ENCODE results near the gene MCUB.
"Not testable (repeated sequence)": the region's sequence is repeated elsewhere in the genome, so short reads cannot be mapped to it uniquely, and the experiment has no call there.

MCUB gene, protein sequence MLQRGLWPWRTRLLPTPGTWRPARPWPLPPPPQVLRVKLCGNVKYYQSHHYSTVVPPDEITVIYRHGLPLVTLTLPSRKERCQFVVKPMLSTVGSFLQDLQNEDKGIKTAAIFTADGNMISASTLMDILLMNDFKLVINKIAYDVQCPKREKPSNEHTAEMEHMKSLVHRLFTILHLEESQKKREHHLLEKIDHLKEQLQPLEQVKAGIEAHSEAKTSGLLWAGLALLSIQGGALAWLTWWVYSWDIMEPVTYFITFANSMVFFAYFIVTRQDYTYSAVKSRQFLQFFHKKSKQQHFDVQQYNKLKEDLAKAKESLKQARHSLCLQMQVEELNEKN

DNA sequence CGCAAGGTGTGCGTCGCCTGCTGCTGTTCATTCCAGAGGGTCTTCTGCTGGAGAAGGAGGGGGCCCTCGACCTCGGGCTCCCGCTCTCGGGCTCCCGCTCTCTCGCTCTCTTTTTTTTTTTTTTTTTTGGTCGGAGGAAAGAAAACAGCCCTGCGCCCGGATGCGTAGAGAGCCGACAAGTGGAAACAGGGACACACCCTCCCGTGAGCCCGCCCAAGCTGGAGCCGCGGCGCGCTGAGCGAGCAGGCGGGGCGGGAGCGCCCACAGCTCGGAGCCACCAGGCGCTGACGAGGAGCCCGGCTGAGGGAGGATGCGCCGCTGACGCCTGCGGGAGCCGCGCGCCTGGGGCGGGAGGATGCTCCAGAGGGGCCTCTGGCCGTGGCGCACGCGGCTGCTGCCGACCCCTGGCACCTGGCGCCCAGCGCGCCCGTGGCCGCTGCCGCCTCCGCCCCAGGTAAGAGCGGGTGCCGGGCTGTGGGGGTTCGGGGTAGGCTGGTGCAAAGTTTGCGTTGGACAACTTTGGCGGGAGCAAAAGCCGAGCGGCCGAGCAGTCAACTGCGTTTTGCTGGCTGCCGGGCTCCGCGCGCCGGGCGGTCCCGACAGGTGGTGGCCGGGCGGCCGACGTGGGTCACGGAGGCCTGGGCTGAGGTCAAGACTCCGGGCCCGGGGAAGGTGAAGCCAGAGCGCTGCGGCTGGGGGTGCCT is at the start of gene MCUB:
TSS of gene MCUB (plus strand) at position 264 of the 704 bp plus-strand sequence. CDS start at position 356, 92 bp downstream.
- peak within 1 kb of the TSS; percentile 76 to 85 (median 80) for H3K4me3 ChIP-seq (ENCODE audit: low read depth in 1 of 5, low read length in 5 of 5)
- peaks cover 0 to 31% (median 25%) of the 10 kb centered on the region in 5 donors for H3K4me1 ChIP-seq (ENCODE audit: control insufficient read depth in 5 of 5, insufficient read depth in 5 of 5, low read length in 5 of 5)
- peaks cover 0 to 2% (median 0%) of the 10 kb centered on the region in 5 donors for H3K9me3 ChIP-seq (ENCODE audit: control insufficient read depth in 5 of 5, low read length in 5 of 5)
- H3K27me3 ChIP-seq (ENCODE audit: control insufficient read depth in 5 of 5, insufficient read depth in 4 of 5, low read length in 5 of 5) = no peaks in the 10 kb centered on the region
- H3K9ac ChIP-seq (ENCODE audit: low read length in 5 of 5) = peak within 1 kb of the TSS in 4 of 5 donors; percentile 73 to 82 (median 79)
- H3K27ac ChIP-seq (ENCODE audit: low read depth, low read length) = peak within 1 kb of the TSS; percentile 37
- no peaks in the 10 kb centered on the region for H3K36me3 ChIP-seq (ENCODE audit: control insufficient read depth in 5 of 5, insufficient read depth in 5 of 5, low read length in 5 of 5)

DNA sequence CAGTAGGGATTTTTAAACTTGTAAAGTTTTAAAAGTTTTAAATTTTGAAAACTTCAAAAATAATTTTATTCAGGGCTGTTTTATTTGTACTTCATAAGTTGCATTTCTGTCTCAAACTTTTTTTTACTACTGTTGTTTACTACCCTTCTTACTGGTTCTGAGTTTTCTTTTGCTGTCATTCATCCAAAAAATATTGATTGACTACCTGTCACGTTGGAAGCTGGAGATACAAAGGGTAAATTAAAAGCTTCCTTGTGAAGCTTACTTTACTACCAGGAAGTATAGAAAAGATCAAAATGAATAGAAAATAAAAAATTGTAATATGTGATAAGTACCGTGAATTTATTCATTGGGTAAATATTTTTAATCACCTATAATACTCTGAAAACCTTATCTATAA is 49.4 kb upstream of the MCUB start:
- no peaks in the 10 kb centered on the region for H3K9me3 ChIP-seq (ENCODE audit: control insufficient read depth in 5 of 5, low read length in 5 of 5)
- H3K36me3 ChIP-seq (ENCODE audit: control insufficient read depth in 5 of 5, insufficient read depth in 5 of 5, low read length in 5 of 5) = peaks cover 22 to 48% (median 42%) of the 10 kb centered on the region in 5 donors
- H3K4me1 ChIP-seq (ENCODE audit: control insufficient read depth in 5 of 5, insufficient read depth in 5 of 5, low read length in 5 of 5) = no peaks in the 10 kb centered on the region
- no peak overlapping the region for H3K4me3 ChIP-seq (ENCODE audit: low read depth in 1 of 5, low read length in 5 of 5)
- no peaks in the 10 kb centered on the region for H3K27me3 ChIP-seq (ENCODE audit: control insufficient read depth in 5 of 5, insufficient read depth in 4 of 5, low read length in 5 of 5)
- H3K9ac ChIP-seq (ENCODE audit: low read length in 5 of 5) = no peak overlapping the region
- H3K27ac ChIP-seq (ENCODE audit: low read depth, low read length) = no peak overlapping the region

DNA sequence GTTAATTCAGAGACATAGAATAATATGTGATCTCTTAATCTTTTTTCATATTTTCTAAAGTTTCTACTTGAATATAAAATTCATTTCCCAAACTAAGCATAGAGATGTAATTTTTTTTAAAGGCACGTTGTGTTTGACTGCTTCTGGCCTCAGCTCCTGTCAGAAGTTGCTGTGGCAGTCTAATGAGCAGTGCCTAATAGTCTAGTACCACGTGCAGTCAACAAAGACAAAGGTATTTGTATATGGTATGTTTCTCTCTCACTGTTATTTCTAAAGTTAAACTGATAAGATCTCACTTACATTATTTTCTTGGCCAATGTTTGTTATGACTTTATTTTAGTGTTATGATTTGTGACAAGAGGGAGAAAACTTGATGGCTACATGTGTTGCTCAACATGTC is 48.6 kb upstream of the MCUB start:
- no peaks in the 10 kb centered on the region for H3K9me3 ChIP-seq (ENCODE audit: control insufficient read depth in 5 of 5, low read length in 5 of 5)
- no peak overlapping the region for H3K9ac ChIP-seq (ENCODE audit: low read length in 5 of 5)
- H3K27me3 ChIP-seq (ENCODE audit: control insufficient read depth in 5 of 5, insufficient read depth in 4 of 5, low read length in 5 of 5) = no peaks in the 10 kb centered on the region
- no peak overlapping the region for H3K27ac ChIP-seq (ENCODE audit: low read depth, low read length)
- no peak overlapping the region for H3K4me3 ChIP-seq (ENCODE audit: low read depth in 1 of 5, low read length in 5 of 5)
- H3K36me3 ChIP-seq (ENCODE audit: control insufficient read depth in 5 of 5, insufficient read depth in 5 of 5, low read length in 5 of 5) = peaks cover 26 to 48% (median 45%) of the 10 kb centered on the region in 5 donors
- H3K4me1 ChIP-seq (ENCODE audit: control insufficient read depth in 5 of 5, insufficient read depth in 5 of 5, low read length in 5 of 5) = no peaks in the 10 kb centered on the region

DNA sequence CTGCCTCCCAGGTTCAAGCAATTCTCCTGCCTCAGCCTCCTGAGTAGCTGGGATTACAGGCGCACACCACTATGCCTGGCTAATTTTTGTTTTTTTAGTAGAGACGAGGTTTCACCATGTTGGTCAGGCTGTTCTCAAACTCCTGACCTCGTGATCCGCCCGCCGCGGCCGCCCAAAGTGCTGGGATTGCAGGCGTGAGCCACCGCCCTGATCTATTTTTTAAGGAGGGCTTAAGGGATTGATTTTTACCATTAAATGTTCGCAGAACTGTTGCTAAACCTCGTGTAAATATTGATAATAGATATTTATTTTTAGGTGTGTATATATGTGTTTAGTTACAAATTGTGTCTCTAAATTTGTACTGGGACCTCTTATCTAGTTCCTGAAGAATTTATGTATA is 46.7 kb upstream of the MCUB start:
- not testable (repeated sequence) for H3K9ac ChIP-seq (ENCODE audit: low read length in 5 of 5); H3K27ac ChIP-seq (ENCODE audit: low read depth, low read length); H3K27me3 ChIP-seq (ENCODE audit: control insufficient read depth in 5 of 5, insufficient read depth in 4 of 5, low read length in 5 of 5); H3K9me3 ChIP-seq (ENCODE audit: control insufficient read depth in 5 of 5, low read length in 5 of 5); H3K4me3 ChIP-seq (ENCODE audit: low read depth in 1 of 5, low read length in 5 of 5); H3K4me1 ChIP-seq (ENCODE audit: control insufficient read depth in 5 of 5, insufficient read depth in 5 of 5, low read length in 5 of 5)
- H3K36me3 ChIP-seq (ENCODE audit: control insufficient read depth in 5 of 5, insufficient read depth in 5 of 5, low read length in 5 of 5) = peaks cover 27 to 51% (median 45%) of the 10 kb centered on the region in 5 donors

DNA sequence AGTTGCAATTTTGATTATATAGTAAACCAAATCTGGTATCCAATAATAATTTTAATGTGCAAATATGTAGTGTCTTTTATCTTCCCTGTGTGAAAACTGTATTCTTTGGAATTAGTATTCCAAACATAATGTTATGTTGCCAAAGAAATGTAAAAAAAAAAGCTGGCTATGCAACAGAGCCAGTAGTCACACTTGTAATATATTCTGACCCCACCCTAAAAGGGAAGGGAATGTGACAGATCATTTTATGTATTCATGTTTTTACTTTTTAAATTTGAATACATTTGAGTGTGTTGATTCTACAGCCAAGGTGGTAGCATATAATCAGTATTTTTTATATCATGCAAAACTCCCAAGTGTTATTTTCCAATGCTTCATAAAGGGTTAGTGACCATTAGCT is 27.9 kb upstream of the MCUB start:
- Histone ChIP-seq H3K27me3 (ENCODE audit: control insufficient read depth in 5 of 5, insufficient read depth in 4 of 5, low read length in 5 of 5) (no peaks in the 10 kb centered on the region), H3K27ac (ENCODE audit: low read depth, low read length) (no peak overlapping the region), H3K36me3 (ENCODE audit: control insufficient read depth in 5 of 5, insufficient read depth in 5 of 5, low read length in 5 of 5) (peaks cover 47 to 87% (median 73%) of the 10 kb centered on the region in 5 donors), H3K9ac (ENCODE audit: low read length in 5 of 5) (no peak overlapping the region), H3K4me1 (ENCODE audit: control insufficient read depth in 5 of 5, insufficient read depth in 5 of 5, low read length in 5 of 5) (no peaks in the 10 kb centered on the region), H3K4me3 (ENCODE audit: low read depth in 1 of 5, low read length in 5 of 5) (no peak overlapping the region), H3K9me3 (ENCODE audit: control insufficient read depth in 5 of 5, low read length in 5 of 5) (no peaks in the 10 kb centered on the region)

DNA sequence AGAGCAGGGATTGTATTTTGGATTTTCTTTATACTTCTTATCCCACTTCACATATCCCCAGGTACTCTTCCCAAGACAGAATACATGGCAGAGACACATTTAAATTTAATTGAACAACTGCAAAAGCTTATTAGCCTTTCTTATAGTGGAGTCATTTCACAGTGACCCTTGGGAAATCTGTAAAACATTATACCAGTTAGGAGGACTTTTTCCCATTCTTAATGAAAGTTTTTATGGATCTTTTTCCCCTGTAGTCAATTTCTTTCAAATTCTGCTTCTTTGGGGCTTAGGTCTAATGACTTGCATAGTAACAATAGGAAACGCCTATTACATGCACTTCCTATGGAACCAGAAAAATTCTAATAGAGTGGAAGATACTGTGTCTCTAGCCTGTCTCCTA is 14.6 kb upstream of the MCUB start:
- H3K4me3 ChIP-seq (ENCODE audit: low read depth in 1 of 5, low read length in 5 of 5) = no peak overlapping the region
- H3K4me1 ChIP-seq (ENCODE audit: control insufficient read depth in 5 of 5, insufficient read depth in 5 of 5, low read length in 5 of 5) = peaks cover 0 to 5% (median 0%) of the 10 kb centered on the region in 5 donors
- H3K27ac ChIP-seq (ENCODE audit: low read depth, low read length) = no peak overlapping the region
- peaks cover 12 to 37% (median 29%) of the 10 kb centered on the region in 5 donors for H3K36me3 ChIP-seq (ENCODE audit: control insufficient read depth in 5 of 5, insufficient read depth in 5 of 5, low read length in 5 of 5)
- H3K9me3 ChIP-seq (ENCODE audit: control insufficient read depth in 5 of 5, low read length in 5 of 5) = peaks cover 0 to 3% (median 0%) of the 10 kb centered on the region in 5 donors
- no peaks in the 10 kb centered on the region for H3K27me3 ChIP-seq (ENCODE audit: control insufficient read depth in 5 of 5, insufficient read depth in 4 of 5, low read length in 5 of 5)
- H3K9ac ChIP-seq (ENCODE audit: low read length in 5 of 5) = no peak overlapping the region

DNA sequence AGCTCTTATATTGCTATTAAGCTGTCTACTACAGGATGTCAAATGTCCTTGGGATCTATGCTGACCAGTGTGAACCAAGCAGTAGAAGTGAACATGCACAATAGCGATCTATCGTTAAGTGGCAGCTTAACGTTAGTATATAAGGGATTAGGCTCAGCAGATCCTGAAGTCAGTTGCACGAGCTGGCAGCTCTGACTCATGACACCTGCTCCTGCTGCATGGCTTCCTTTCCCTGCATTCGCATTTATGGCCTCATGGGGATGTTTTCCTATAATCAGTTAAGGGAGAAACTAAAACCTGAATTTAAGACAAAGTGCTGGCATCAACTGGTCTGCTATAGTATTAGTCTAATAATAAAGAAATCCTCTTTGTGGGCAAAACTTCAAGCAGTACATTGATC is 12.7 kb upstream of the MCUB start:
- Histone ChIP-seq H3K9ac (ENCODE audit: low read length in 5 of 5) (no peak overlapping the region), H3K4me3 (ENCODE audit: low read depth in 1 of 5, low read length in 5 of 5) (no peak overlapping the region), H3K36me3 (ENCODE audit: control insufficient read depth in 5 of 5, insufficient read depth in 5 of 5, low read length in 5 of 5) (peaks cover 12 to 24% (median 20%) of the 10 kb centered on the region in 5 donors), H3K9me3 (ENCODE audit: control insufficient read depth in 5 of 5, low read length in 5 of 5) (peaks cover 0 to 3% (median 0%) of the 10 kb centered on the region in 5 donors), H3K4me1 (ENCODE audit: control insufficient read depth in 5 of 5, insufficient read depth in 5 of 5, low read length in 5 of 5) (peaks cover 0 to 5% (median 0%) of the 10 kb centered on the region in 5 donors), H3K27ac (ENCODE audit: low read depth, low read length) (no peak overlapping the region), H3K27me3 (ENCODE audit: control insufficient read depth in 5 of 5, insufficient read depth in 4 of 5, low read length in 5 of 5) (no peaks in the 10 kb centered on the region)

DNA sequence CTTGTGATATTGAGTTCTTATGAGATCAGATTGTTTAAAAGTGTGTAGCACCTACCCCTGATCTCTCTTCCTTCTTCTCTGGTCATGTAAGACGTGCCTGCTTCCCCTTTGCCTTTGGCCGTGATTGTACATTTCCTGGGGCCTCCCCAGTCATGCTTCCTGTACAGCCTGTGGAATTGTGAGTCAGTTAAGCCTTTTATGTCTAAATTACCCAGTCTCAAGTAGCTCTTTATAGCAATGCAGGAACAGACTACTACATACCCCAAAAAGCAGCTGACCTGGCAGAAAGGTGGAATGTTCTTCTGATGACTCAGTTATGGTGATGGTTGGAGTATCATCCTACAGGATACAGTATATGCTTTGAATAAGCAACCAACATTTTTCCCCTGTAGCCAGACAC is 11.4 kb upstream of the MCUB start:
- Histone ChIP-seq H3K9ac (ENCODE audit: low read length in 5 of 5) (no peak overlapping the region), H3K9me3 (ENCODE audit: control insufficient read depth in 5 of 5, low read length in 5 of 5) (peaks cover 0 to 3% (median 0%) of the 10 kb centered on the region in 5 donors), H3K27ac (ENCODE audit: low read depth, low read length) (peak overlapping the region; percentile 54), H3K36me3 (ENCODE audit: control insufficient read depth in 5 of 5, insufficient read depth in 5 of 5, low read length in 5 of 5) (peaks cover 8 to 17% (median 11%) of the 10 kb centered on the region in 5 donors), H3K27me3 (ENCODE audit: control insufficient read depth in 5 of 5, insufficient read depth in 4 of 5, low read length in 5 of 5) (no peaks in the 10 kb centered on the region), H3K4me1 (ENCODE audit: control insufficient read depth in 5 of 5, insufficient read depth in 5 of 5, low read length in 5 of 5) (peaks cover 0 to 5% (median 0%) of the 10 kb centered on the region in 5 donors), H3K4me3 (ENCODE audit: low read depth in 1 of 5, low read length in 5 of 5) (no peak overlapping the region)

DNA sequence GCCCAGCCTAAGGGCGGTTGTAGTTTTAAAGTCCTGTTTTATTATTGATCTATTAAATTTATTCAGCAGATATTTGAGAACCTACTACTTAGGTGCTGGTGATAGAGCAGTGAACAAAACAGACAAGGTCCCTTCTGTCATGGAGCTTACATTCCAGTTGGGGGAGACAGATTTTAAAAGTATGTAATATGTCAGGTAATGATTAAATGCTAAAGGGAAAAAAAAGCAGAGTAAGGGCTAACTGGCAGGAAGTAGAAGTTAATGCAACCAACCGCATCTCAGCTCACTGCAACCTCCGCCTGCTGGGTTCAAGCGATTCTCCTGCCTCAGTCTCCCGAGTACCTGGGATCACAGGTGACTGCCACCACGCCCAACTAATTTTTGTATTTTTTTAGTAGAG is 7.8 kb upstream of the MCUB start:
- Histone ChIP-seq H3K9me3 (ENCODE audit: control insufficient read depth in 5 of 5, low read length in 5 of 5) (peaks cover 0 to 3% (median 0%) of the 10 kb centered on the region in 5 donors), H3K4me3 (ENCODE audit: low read depth in 1 of 5, low read length in 5 of 5) (no peak overlapping the region), H3K27ac (ENCODE audit: low read depth, low read length) (no peak overlapping the region)

DNA sequence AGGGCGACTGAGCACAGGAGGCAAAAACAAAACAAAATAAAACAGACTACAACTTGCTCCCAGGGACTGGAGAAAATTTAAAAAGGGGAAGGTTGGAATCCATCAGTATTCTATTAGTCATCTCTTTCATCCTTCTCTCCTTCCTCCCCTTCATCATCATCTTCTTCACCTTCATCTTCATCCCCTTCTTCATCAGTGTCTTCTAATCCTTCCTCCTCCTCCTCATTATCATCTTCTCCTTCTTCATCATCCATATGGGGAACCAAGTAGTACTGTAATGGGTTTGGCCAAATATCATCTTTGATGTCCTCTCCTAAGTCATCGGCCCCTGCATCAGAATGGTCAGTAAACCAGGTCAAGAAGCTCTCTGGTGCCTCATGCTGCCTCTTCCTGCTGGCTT is 6.9 kb upstream of the MCUB start:
- Histone ChIP-seq H3K9me3 (ENCODE audit: control insufficient read depth in 5 of 5, low read length in 5 of 5) (peaks cover 0 to 3% (median 0%) of the 10 kb centered on the region in 5 donors), H3K4me1 (ENCODE audit: control insufficient read depth in 5 of 5, insufficient read depth in 5 of 5, low read length in 5 of 5) (peaks cover 0 to 4% (median 0%) of the 10 kb centered on the region in 5 donors), H3K9ac (ENCODE audit: low read length in 5 of 5) (no peak overlapping the region), H3K27me3 (ENCODE audit: control insufficient read depth in 5 of 5, insufficient read depth in 4 of 5, low read length in 5 of 5) (no peaks in the 10 kb centered on the region), H3K27ac (ENCODE audit: low read depth, low read length) (no peak overlapping the region), H3K36me3 (ENCODE audit: control insufficient read depth in 5 of 5, insufficient read depth in 5 of 5, low read length in 5 of 5) (peaks cover 0 to 7% (median 0%) of the 10 kb centered on the region in 5 donors), H3K4me3 (ENCODE audit: low read depth in 1 of 5, low read length in 5 of 5) (no peak overlapping the region)

More for the DNA sequence above, 7.8 kb upstream of the MCUB start:
- H3K27me3 ChIP-seq (ENCODE audit: control insufficient read depth in 5 of 5, insufficient read depth in 4 of 5, low read length in 5 of 5) = no peaks in the 10 kb centered on the region
- peaks cover 0 to 7% (median 2%) of the 10 kb centered on the region in 5 donors for H3K36me3 ChIP-seq (ENCODE audit: control insufficient read depth in 5 of 5, insufficient read depth in 5 of 5, low read length in 5 of 5)
- peaks cover 0 to 5% (median 0%) of the 10 kb centered on the region in 5 donors for H3K4me1 ChIP-seq (ENCODE audit: control insufficient read depth in 5 of 5, insufficient read depth in 5 of 5, low read length in 5 of 5)
- no peak overlapping the region for H3K9ac ChIP-seq (ENCODE audit: low read length in 5 of 5)
